ENCODE results near the gene GAD1.

DNA sequence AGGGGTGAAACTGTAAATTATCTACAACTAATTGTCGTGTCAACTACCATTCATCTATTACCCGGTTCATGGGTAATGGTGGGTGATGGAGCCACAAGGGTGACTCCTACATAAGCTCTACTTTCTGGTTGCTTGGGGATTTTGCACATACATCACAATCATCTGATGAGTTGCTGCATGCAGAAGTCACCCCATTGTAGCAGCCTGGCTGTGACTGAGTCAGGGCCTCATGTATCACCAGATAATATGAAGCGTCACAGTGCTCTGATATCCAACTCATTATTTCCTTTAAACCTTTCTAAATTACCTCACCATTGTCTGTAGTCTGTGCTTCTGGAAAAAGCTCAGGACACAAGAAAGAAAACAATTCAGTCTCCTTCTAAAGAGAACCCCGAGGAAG lies 79.9 kb downstream of the GAD1 start:
- TF ChIP-seq POLR2A (IDR thresholded peaks at IDR 0.05) (no peak), CTCF (IDR thresholded peaks at IDR 0.05) (no peak), EP300 (IDR thresholded peaks at IDR 0.05; ENCODE audit: low read depth) (no peak)

Measured in transverse colon (tissue), 3 donors.